Osteoblast (primary cell): ENCODE results near the gene FAXC. TPM values are rescaled to one million over a fixed set of nuclear protein-coding genes. Genes with fewer than 3 reads are reported as not detected.

ENCODE experiments used
- DNase-seq: peaks from one replicate; pipeline ENCODE4 v3.0.0; 2011; ENCODE audit warnings: low spot score, mixed read lengths; ENCODE audit not compliant: insufficient read length; ENCODE audit errors: missing footprints
- H2AFZ ChIP-seq: 2 replicates; pipeline ENCODE4 v1.6.0; 2011; ENCODE audit warnings: mild to moderate bottlenecking, low read length
- H3K27ac ChIP-seq: 2 replicates; pipeline ENCODE4 v1.5.1; 2011; ENCODE audit warnings: mild to moderate bottlenecking, low read depth, low read length, moderate library complexity
- H3K27me3 ChIP-seq: 2 replicates; pipeline ENCODE4 v1.6.0; 2012; ENCODE audit warnings: mild to moderate bottlenecking, control low read depth, inconsistent platforms, low read length, moderate library complexity; ENCODE audit not compliant: insufficient read depth
- H3K36me3 ChIP-seq: 2 replicates; pipeline ENCODE4 v1.5.1; 2011; ENCODE audit warnings: mild to moderate bottlenecking, low read length, control low read depth, moderate library complexity; ENCODE audit not compliant: insufficient read depth
- H3K4me1 ChIP-seq: 2 replicates; pipeline ENCODE4 v1.5.1; 2011; ENCODE audit warnings: mild to moderate bottlenecking, low read length, control low read depth, moderate library complexity; ENCODE audit not compliant: insufficient read depth
- H3K4me2 ChIP-seq: 2 replicates; pipeline ENCODE4 v1.6.0; 2011; ENCODE audit warnings: mild to moderate bottlenecking, low read length; ENCODE audit not compliant: insufficient read depth
- H3K4me3 ChIP-seq: fragments of 200-600 bp; sonication (generic); 3 replicates; pipeline ENCODE4 v1.5.1; 2012; ENCODE audit warnings: mild to moderate bottlenecking, low read length, inconsistent platforms; ENCODE audit not compliant: insufficient read depth
- H3K79me2 ChIP-seq: 2 replicates; pipeline ENCODE4 v1.6.0; 2012; ENCODE audit warnings: mild to moderate bottlenecking, low read length, control low read depth, inconsistent platforms; ENCODE audit not compliant: insufficient read depth
- H3K9me3 ChIP-seq: 2 replicates; pipeline ENCODE4 v1.5.1; 2011; ENCODE audit warnings: low read depth, low read length, control low read depth
- H4K20me1 ChIP-seq: 2 replicates; pipeline ENCODE4 v1.6.0; 2012; ENCODE audit warnings: mild to moderate bottlenecking, low read length, control low read depth; ENCODE audit not compliant: insufficient read depth
- total RNA-seq: library from RNA; depleted of rRNA; stranded (reverse); fragments of >200 nt; gene quantifications from 2 replicates; pipeline ENCODE4 v1.2.3, GENCODE V29; 2012
- TF ChIP-seq, protein P1 (sequence below): IDR thresholded peaks from 2 replicates; pipeline ENCODE4 v1.5.1; 2011; ENCODE audit warnings: mild to moderate bottlenecking, low read depth, low read length, moderate library complexity; ENCODE audit errors: extremely low read depth

FAXC gene
- total RNA-seq, 1 donor: 1.1 TPM

DNA sequence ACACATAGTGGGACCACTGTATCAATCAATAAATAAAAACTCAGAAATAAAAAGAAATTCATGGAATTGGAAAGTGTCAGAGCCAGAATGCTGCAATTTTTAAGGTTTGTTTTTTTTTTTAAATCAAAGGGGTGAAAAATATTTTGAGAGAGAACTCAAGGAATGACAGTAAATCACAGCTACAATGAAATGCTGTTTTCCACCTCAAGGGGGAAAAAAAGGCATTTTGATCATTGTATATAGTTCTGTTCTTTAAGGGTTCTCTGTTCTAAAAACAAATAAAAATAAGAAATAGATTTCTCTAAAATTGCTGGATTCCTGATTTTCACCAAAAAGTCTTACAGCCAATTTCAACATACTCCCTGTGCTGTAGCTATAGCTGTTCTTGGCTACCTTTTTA lies 24.5 kb downstream of the FAXC start:
- Histone ChIP-seq H3K27me3 (no peaks in the 10 kb centered on the region), H3K4me1 (no peaks in the 10 kb centered on the region), H3K4me2 (no peak overlapping the region), H2AFZ (no peak overlapping the region), H3K36me3 (no peaks in the 10 kb centered on the region), H4K20me1 (no peaks in the 10 kb centered on the region), H3K4me3 (no peak overlapping the region), H3K27ac (no peak overlapping the region), H3K79me2 (no peaks in the 10 kb centered on the region), H3K9me3 (no peaks in the 10 kb centered on the region)
- no peak for DNase-seq
- TF ChIP-seq, protein P1, sequence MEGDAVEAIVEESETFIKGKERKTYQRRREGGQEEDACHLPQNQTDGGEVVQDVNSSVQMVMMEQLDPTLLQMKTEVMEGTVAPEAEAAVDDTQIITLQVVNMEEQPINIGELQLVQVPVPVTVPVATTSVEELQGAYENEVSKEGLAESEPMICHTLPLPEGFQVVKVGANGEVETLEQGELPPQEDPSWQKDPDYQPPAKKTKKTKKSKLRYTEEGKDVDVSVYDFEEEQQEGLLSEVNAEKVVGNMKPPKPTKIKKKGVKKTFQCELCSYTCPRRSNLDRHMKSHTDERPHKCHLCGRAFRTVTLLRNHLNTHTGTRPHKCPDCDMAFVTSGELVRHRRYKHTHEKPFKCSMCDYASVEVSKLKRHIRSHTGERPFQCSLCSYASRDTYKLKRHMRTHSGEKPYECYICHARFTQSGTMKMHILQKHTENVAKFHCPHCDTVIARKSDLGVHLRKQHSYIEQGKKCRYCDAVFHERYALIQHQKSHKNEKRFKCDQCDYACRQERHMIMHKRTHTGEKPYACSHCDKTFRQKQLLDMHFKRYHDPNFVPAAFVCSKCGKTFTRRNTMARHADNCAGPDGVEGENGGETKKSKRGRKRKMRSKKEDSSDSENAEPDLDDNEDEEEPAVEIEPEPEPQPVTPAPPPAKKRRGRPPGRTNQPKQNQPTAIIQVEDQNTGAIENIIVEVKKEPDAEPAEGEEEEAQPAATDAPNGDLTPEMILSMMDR: no peak

DNA sequence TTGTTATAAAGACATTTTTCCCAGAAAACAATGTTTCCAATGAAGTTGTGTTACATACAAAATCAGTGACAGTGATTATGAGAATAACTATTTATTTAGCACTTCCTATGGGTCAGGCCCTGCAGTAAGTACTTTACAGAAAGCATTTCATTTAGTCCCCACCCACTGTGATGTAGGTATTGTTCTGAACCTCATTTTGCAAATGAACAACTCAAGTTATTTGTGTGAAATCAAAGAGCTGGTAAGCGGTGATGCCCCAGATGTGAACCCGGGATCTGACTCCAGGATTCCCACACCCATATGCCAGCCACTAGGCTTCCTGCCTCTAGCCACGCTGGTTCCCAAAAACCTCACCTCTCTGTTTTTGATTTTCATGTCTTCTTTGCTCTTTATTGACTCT lies 30.9 kb downstream of the FAXC start:
- H3K79me2 ChIP-seq: no peaks in the 10 kb centered on the region
- H3K27me3 ChIP-seq: no peaks in the 10 kb centered on the region
- H3K36me3 ChIP-seq: no peaks in the 10 kb centered on the region
- TF ChIP-seq, protein P1: no peak
- H3K4me2 ChIP-seq: no peak overlapping the region
- no peak overlapping the region for H2AFZ ChIP-seq
- DNase-seq: no peak
- no peak overlapping the region for H3K27ac ChIP-seq
- H3K4me1 ChIP-seq: no peaks in the 10 kb centered on the region
- H4K20me1 ChIP-seq: no peaks in the 10 kb centered on the region
- H3K9me3 ChIP-seq: no peaks in the 10 kb centered on the region
- no peak overlapping the region for H3K4me3 ChIP-seq

DNA sequence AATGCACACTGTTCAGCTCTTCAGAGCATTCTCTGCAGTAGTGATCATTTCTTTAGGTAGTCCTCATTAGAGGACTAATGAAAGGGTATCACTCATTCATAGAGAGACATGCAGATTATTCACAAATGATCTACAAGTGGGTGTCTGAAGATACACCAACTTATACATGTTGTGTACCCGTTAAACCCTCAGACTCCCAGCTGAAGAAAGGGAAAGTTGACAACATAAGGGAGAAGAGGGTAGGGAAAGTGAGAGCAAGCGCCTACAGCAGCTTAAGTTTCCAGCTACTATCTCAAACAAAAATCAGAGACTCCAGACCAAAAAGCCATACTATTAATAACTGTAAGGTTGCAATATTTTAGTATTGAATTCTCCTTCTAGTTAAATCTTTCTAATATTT lies 37.1 kb downstream of the FAXC start:
- Histone ChIP-seq H3K27ac (no peak overlapping the region), H3K9me3 (no peaks in the 10 kb centered on the region), H3K4me1 (no peaks in the 10 kb centered on the region), H3K36me3 (no peaks in the 10 kb centered on the region), H4K20me1 (no peaks in the 10 kb centered on the region), H3K27me3 (no peaks in the 10 kb centered on the region), H3K79me2 (no peaks in the 10 kb centered on the region), H3K4me2 (no peak overlapping the region), H3K4me3 (no peak overlapping the region), H2AFZ (no peak overlapping the region)
- TF ChIP-seq, protein P1: no peak
- DNase-seq: no peak

DNA sequence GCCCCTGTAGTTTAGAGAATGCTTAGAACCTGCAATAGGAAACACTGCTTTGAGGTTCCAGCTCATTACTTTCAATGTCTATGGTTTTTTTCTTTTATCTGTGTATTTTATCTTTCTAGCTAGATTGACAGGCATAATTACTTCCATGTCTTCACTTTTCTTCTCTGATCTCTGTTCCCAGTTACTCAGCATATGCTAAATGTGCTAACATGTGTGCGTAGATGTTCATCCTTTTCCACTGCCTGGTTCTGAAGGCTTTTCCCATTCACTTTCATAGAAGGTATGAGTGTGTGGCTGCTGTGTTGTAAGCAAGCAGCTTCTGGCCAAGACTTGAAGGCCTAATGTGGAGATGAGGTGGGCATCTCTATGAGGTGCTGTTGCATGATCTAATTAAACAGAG lies 38.9 kb downstream of the FAXC start:
- Histone ChIP-seq H2AFZ (no peak overlapping the region), H4K20me1 (no peaks in the 10 kb centered on the region), H3K4me2 (no peak overlapping the region), H3K27ac (no peak overlapping the region), H3K4me1 (no peaks in the 10 kb centered on the region), H3K79me2 (no peaks in the 10 kb centered on the region), H3K27me3 (no peaks in the 10 kb centered on the region), H3K9me3 (no peaks in the 10 kb centered on the region), H3K4me3 (no peak overlapping the region), H3K36me3 (no peaks in the 10 kb centered on the region)
- DNase-seq: no peak
- TF ChIP-seq, protein P1: no peak
